Forelimb muscle (tissue), 1 donor: Measurements from ENCODE around the gene MACROD1. TPM values are rescaled to one million over a fixed set of nuclear protein-coding genes. Genes with fewer than 3 reads are reported as not detected.
"Not testable (repeated sequence)": the region's sequence is repeated elsewhere in the genome, so short reads cannot be mapped to it uniquely, and the experiment has no call there.

Source experiments
- DNase-seq: peaks from one replicate; pipeline ENCODE4 v3.0.0-alpha.2; 2013; ENCODE audit warnings: low read depth
- polyA plus RNA-seq: library from polyadenylated mRNA; unstranded; fragments of 120-200 nt; gene quantifications from one replicate; pipeline ENCODE4 v1.2.1, GENCODE V29; 2013; ENCODE audit not compliant: insufficient read length

The MACROD1 gene
- polyA plus RNA-seq, 1 donor, result 68.0 TPM

GRCh38 chr11:64185693-64186491, 20.0 kb upstream of the MACROD1 start, which contains the start of gene STIP1:
STIP1 (plus strand) TSS chr11:64186171; CDS start chr11:64186262, 91 bp downstream.
- peak; percentile 100 for DNase-seq

- DNase-seq, result peak; percentile 45
These were observed 19.3 kb upstream of the MACROD1 start for GRCh38 chr11:64185175-64185692.

- DNase-seq, result no peak
These were observed 18.0 kb upstream of the MACROD1 start for GRCh38 chr11:64183890-64184289.

GRCh38 chr11:64181506-64182411, 15.8 kb upstream of the MACROD1 start:
- DNase-seq, result peak; percentile 87

- DNase-seq, result no peak
These were observed 15.0 kb upstream of the MACROD1 start for GRCh38 chr11:64180891-64181290.

- no peak for DNase-seq
These were observed 13.2 kb upstream of the MACROD1 start for GRCh38 chr11:64178951-64179639.

GRCh38 chr11:64178203-64178602, 12.3 kb upstream of the MACROD1 start:
- no peak for DNase-seq

GRCh38 chr11:64176751-64177150, 10.8 kb upstream of the MACROD1 start:
- DNase-seq, result no peak

GRCh38 chr11:64173616-64174355, 7.9 kb upstream of the MACROD1 start:
- DNase-seq, result no peak

- DNase-seq, result no peak
These were observed 4.5 kb upstream of the MACROD1 start for GRCh38 chr11:64170419-64170818.

- DNase-seq, result no peak
These were observed 452 bp downstream of the MACROD1 start for GRCh38 chr11:64165481-64165841.

- no peak for DNase-seq
These were observed 1.3 kb downstream of the MACROD1 start for GRCh38 chr11:64164392-64165312.

GRCh38 chr11:64163951-64164350, 2.0 kb downstream of the MACROD1 start:
- no peak for DNase-seq

- DNase-seq, result not testable (repeated sequence)
These were observed 3.1 kb downstream of the MACROD1 start for GRCh38 chr11:64162769-64163168.

- DNase-seq, result no peak
These were observed 4.9 kb downstream of the MACROD1 start for GRCh38 chr11:64161037-64161436.

- no peak for DNase-seq
These were observed 8.1 kb downstream of the MACROD1 start for GRCh38 chr11:64157631-64158394.

GRCh38 chr11:64156235-64157011, 9.5 kb downstream of the MACROD1 start:
- DNase-seq, result no peak

GRCh38 chr11:64153812-64154211, 12.1 kb downstream of the MACROD1 start:
- DNase-seq, result no peak
